ENCODE results near the gene MAST2.

Gene MAST2

GRCh38 chr1:45862008-45862407 lies 58.6 kb downstream of the MAST2 start:
- no peak for DNase-seq

GRCh38 chr1:45863218-45863617 lies 59.8 kb downstream of the MAST2 start:
- no peak for DNase-seq

GRCh38 chr1:45864167-45865106 lies 61.0 kb downstream of the MAST2 start:
- no peak for DNase-seq

- no peak for DNase-seq
Measured at GRCh38 chr1:45867697-45868348, 64.4 kb downstream of the MAST2 start.

- DNase-seq = no peak
Measured at GRCh38 chr1:45868861-45869260, 65.4 kb downstream of the MAST2 start.

GRCh38 chr1:45870500-45870899 lies 67.1 kb downstream of the MAST2 start:
- DNase-seq = peak; percentile 46

GRCh38 chr1:45872173-45872801 lies 68.9 kb downstream of the MAST2 start:
- peak; percentile 32 for DNase-seq

- DNase-seq = peak; percentile 4
Measured at GRCh38 chr1:45876000-45876617, 72.7 kb downstream of the MAST2 start.

- DNase-seq = no peak
Measured at GRCh38 chr1:45877264-45877663, 73.9 kb downstream of the MAST2 start.

GRCh38 chr1:45879885-45880598 lies 76.6 kb downstream of the MAST2 start:
- DNase-seq = no peak

GRCh38 chr1:45880930-45881329 lies 77.5 kb downstream of the MAST2 start:
- DNase-seq = no peak

- peak; percentile 57 for DNase-seq
Measured at GRCh38 chr1:45883658-45884057, 80.2 kb downstream of the MAST2 start.

- DNase-seq = peak; percentile 39
Measured at GRCh38 chr1:45884700-45885099, 81.3 kb downstream of the MAST2 start.

GRCh38 chr1:45886229-45886628 lies 82.8 kb downstream of the MAST2 start:
- DNase-seq = no peak

GRCh38 chr1:45887156-45887842 lies 83.9 kb downstream of the MAST2 start:
- DNase-seq = no peak

GRCh38 chr1:45890078-45890477 lies 86.7 kb downstream of the MAST2 start:
- DNase-seq = no peak

- no peak for DNase-seq
Measured at GRCh38 chr1:45891087-45891486, 87.7 kb downstream of the MAST2 start.

GRCh38 chr1:45892068-45892785 lies 88.8 kb downstream of the MAST2 start:
- DNase-seq = peak; percentile 89

- no peak for DNase-seq
Measured at GRCh38 chr1:45894331-45894730, 90.9 kb downstream of the MAST2 start.

- no peak for DNase-seq
Measured at GRCh38 chr1:45894921-45895320, 91.5 kb downstream of the MAST2 start.

- no peak for DNase-seq
Measured at GRCh38 chr1:45895406-45895805, 92.0 kb downstream of the MAST2 start.
